Activated CD8-positive, alpha-beta memory T cell treated with anti-CD3 and anti-CD28 coated beads for 24 hours (primary cell): ENCODE results near the gene UQCC5.

Experiments used
- DNase-seq: peaks from one replicate; pipeline ENCODE4 v3.0.0-alpha.2; 2020

Gene UQCC5

GRCh38 chr3:52504977-52505376, 31.4 kb upstream of the UQCC5 start:
- no peak for DNase-seq

DNA sequence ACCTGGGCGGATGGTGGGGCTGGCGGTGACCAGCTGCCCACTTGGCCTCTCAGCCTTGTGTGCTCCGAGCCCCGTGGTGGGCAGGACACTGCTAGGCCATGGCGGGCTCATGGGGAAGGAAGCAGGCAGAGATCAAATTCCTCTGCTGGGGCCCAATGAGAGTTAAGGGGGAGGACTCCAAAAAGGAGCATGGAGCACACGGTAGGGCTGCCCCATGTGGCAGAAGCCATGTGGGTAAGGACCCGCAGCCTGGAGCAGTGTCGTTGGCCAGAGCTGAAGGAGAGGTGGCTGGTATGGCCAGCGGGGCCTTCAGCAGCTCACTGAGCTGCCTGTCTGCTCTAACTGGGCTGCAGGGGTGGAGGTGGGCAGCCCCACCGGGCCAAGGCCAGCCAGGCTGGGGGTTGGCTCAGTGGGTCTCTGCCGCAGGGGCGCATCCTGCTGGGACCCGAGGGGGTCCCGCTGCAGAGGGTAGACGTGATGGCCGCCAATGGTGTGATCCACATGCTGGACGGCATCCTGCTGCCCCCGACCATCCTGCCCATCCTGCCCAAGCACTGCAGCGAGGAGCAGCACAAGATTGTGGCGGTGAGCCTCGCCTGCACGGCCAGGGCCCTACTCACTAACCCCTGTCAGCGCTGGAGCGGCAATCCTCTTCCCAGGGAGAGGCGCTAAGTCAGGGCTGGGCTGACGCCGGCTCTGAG, 30.0 kb upstream of the UQCC5 start:
- DNase-seq: no peak

- DNase-seq: no peak
These were observed 29.0 kb upstream of the UQCC5 start for GRCh38 chr3:52507359-52507758.

DNA sequence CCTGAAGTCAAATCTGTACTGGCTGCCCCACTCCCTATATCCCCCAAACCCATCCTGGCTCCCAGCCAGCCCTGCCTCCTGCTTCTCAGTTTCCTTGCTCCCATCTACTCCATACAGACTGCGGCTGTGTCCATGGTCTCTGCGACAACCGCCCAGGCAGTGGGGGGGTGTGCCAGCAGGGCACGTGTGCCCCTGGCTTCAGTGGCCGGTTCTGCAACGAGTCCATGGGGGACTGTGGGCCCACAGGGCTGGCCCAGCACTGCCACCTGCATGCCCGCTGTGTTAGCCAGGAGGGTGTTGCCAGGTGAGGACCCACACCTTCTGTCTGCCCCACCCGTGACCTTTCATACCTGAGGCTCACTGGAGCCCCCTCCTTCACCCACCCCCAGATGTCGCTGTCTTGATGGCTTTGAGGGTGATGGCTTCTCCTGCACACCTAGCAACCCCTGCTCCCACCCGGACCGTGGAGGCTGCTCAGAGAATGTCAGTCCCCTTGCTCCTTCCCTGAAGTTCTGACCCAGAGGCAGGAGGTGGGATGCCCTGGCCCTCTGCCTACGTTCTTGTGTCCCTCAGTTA, 26.6 kb upstream of the UQCC5 start:
- no peak for DNase-seq

GRCh38 chr3:52511509-52511908, 24.9 kb upstream of the UQCC5 start:
- no peak for DNase-seq

DNA sequence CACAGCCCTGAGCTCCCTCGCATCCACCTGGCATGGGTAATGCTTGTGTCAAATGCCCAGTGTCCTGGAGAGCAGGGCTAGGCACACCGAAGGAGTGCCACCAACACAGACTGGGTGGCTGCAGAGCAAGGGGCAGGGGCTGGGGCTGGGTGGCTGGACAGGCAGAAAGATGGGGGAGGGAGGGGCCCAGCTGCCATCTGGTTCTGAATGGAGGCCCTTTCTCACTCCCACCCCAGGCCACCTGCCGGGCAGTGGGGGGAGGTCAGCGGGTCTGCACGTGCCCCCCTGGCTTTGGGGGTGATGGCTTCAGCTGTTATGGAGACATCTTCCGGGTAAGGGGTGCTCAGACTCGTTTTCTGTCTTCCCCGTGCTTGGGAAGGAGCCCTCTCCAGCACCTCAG, 24.3 kb upstream of the UQCC5 start:
- DNase-seq: no peak

GRCh38 chr3:52512727-52513126, 23.7 kb upstream of the UQCC5 start:
- DNase-seq: no peak

GRCh38 chr3:52513281-52513680, 23.1 kb upstream of the UQCC5 start:
- no peak for DNase-seq

GRCh38 chr3:52514576-52514975, 21.8 kb upstream of the UQCC5 start:
- DNase-seq: no peak

DNA sequence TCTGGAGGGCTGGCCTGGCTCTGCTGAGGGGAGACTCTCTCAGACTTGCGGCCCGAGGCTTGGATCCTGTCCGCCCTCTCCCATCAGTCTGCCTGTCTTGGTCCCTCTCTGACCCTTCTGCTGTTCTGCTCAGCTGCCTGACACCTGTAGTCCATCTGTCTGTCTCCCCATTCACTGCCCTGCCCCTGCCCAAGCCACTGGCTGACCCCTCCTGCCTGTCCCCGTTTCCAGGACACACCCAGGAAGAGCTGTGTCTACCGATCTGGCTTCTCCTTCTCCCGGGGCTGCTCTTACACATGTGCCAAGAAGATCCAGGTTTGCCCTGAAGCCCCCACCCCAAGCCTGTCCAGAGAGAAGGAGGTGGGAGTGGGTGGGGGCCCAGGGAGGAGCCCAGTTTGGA, 21.2 kb upstream of the UQCC5 start:
- DNase-seq: no peak

DNA sequence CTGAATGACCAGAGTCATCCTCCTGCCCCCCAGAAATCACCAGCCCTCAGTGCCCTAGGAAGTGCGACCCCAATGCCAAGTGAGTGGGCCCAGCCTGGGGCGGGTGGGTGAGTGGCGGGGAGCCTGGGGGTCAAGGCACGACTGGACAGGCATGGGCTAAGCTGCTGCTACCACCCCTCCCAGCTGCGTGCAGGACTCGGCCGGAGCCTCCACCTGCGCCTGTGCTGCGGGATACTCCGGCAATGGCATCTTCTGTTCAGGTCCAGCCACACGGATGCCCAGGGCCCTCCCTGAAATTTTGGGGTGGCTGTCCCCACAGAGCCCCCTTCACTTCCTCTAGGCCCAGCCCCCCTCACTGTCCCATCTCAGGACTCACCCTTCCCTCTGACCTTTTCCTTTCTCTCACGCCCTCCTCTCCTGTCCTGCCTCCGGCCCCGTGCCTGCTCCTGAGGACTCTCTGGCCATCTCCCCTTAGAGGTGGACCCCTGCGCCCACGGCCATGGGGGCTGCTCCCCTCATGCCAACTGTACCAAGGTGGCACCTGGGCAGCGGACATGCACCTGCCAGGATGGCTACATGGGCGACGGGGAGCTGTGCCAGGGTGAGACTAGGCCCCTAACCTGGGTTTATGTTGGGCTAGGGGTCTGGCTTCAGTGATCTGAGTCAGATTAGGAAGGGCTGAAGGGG, 19.8 kb upstream of the UQCC5 start:
- DNase-seq: no peak

DNA sequence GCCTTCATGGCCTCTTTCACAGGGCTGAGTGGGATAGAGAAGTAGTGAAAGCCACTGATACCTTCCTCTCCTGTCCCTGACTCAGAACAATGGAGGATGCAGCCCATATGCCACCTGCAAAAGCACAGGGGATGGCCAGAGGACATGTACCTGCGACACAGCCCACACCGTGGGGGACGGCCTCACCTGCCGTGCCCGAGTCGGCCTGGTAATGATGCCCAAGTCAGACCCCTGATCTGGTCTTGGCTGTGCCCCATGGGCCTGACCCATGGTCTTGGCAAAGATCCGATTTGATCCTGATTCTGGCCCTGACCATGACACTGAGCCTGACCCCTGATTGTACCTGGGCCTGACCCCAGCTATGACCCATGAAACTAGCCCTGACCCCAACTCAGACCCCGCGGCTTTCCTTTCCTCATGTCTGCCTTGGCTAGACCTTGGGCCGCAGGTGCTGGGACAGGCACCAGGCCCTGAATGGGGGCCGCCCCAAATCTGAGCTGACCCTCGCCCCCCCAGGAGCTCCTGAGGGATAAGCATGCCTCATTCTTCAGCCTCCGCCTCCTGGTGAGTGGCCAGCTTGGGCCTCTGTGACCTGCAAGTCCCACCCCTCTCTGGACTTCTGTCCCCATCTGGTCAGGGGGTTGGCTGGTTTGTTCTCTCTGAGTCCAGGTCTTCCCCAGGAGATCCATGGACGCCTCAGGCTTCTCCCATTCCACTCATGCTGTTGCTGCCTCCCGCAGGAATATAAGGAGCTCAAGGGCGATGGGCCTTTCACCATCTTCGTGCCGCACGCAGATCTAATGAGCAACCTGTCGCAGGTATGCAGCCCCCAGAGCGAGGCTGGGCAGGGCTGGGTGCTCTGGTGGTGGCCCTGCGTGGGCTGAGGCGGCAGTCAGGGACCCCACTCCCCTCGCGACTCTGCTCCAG, 18.3 kb upstream of the UQCC5 start:
- no peak for DNase-seq

DNA sequence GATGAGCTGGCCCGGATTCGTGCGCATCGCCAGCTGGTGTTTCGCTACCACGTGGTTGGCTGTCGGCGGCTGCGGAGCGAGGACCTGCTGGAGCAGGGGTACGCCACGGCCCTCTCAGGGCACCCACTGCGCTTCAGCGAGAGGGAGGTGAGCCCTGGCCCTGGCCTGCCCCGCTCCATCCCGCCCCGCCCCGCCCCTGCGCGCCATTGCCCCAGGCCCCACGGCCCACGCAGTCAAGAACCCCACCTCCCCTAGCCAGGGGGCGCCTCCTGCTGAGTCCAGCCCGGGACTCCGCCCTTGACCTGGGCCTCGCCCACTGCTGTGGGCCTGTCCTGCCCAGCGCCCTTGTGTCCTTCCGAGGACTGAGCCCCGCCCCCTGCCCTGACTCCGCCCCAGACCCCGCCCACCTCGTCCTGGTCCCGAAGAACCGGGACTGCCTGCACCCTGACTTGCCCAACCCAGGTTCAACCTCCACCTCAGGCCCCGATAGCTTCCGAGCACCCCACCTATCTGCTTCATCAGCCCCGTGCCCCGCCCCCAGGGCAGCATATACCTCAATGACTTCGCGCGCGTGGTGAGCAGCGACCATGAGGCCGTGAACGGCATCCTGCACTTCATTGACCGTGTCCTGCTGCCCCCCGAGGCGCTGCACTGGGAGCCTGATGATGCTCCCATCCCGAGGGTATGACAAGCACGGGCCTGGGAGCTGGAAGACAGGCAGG, 17.5 kb upstream of the UQCC5 start:
- DNase-seq: no peak

- DNase-seq: no peak
These were observed 16.8 kb upstream of the UQCC5 start for GRCh38 chr3:52519445-52520140.

GRCh38 chr3:52520141-52520667, 16.2 kb upstream of the UQCC5 start:
- DNase-seq: no peak

DNA sequence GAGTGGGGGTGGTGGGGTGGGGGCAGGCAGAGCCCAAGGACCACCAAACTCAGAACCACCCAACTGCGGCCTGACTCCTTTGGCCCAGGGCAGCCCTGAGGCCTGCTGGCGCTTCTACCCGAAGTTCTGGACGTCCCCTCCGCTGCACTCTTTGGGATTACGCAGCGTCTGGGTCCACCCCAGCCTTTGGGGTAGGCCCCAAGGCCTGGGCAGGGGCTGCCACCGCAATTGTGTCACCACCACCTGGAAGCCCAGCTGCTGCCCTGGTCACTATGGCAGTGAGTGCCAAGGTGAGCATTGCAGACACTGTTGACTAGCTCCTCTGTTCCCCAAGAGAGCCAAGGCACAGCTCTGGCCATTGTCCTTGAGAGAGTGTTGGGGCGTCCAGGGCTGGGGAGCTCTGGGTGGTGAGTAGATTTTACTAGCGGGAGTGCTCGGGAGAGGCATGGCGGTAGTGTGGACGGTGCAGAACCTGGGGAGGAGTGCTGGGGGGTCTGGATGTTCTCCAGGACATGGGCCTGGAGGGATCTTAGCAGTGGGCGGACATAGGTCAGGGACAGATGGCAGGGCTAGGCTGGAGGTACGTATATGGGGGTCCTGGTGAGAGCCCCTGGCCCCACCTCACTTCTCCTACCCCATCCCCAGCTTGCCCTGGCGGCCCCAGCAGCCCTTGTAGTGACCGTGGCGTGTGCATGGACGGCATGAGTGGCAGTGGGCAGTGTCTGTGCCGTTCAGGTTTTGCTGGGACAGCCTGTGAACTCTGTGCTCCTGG, 15.5 kb upstream of the UQCC5 start:
- no peak for DNase-seq

- DNase-seq: no peak
These were observed 14.9 kb upstream of the UQCC5 start for GRCh38 chr3:52521488-52521824.

- no peak for DNase-seq
These were observed 14.3 kb upstream of the UQCC5 start for GRCh38 chr3:52521881-52522650.

DNA sequence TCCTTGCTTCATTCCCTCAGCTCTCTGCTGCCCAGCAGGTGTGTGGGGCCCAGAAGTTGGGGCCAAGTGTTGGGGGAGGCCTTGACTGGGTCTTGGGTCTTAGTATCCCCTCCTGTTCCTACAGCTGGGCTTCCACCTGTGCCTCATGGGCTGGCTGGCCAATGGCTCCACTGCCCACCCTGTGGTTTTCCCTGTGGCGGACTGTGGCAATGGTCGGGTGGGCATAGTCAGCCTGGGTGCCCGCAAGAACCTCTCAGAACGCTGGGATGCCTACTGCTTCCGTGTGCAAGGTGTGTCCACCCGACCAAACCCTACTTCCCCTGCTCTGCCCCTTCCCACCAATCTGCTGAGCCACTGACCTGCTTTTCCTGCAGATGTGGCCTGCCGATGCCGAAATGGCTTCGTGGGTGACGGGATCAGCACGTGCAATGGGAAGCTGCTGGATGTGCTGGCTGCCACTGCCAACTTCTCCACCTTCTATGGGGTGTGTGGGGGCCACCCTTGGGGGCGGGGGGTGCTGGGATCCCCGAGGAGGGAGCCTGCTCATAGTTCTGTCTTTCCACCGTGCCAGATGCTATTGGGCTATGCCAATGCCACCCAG, 13.7 kb upstream of the UQCC5 start:
- no peak for DNase-seq
